Keratinocyte (primary cell): ENCODE measurements around the gene GCH1. TPM values are rescaled to one million over a fixed set of nuclear protein-coding genes. Genes with fewer than 3 reads are reported as not detected.

Experiments used
- DNase-seq: peaks from one replicate; pipeline ENCODE4 v3.0.0-alpha.2; 2011; ENCODE audit warnings: low read depth, missing footprints, low spot score
- FAIRE-seq: peaks from 2 replicates; lab custom pipeline; 2011; peaks lifted over from hg19 to GRCh38; lab: Jason Lieb, UNC
- H2AFZ ChIP-seq: 2 replicates; pipeline ENCODE4 v1.6.0; 2012; ENCODE audit warnings: low read length, control low read depth, inconsistent platforms; ENCODE audit not compliant: control insufficient read depth
- H3K27ac ChIP-seq: 2 replicates; pipeline ENCODE4 v1.5.1; 2011; ENCODE audit warnings: low read length; ENCODE audit not compliant: control insufficient read depth, insufficient read depth
- H3K27me3 ChIP-seq: 3 replicates; pipeline ENCODE4 v1.6.0; 2011; ENCODE audit warnings: low read length; ENCODE audit not compliant: control insufficient read depth, insufficient read depth; ENCODE audit errors: extremely low read depth
- H3K36me3 ChIP-seq, 2 experiments: 2 replicates in 1 of 2; 3 replicates in 1 of 2; pipeline ENCODE4 v1.5.1; 2011; ENCODE audit warnings: low read length in 2 of 2, mild to moderate bottlenecking in 1 of 2; ENCODE audit not compliant: control insufficient read depth in 2 of 2, insufficient read depth in 2 of 2; ENCODE audit errors: extremely low read depth in 1 of 2
- H3K4me1 ChIP-seq: 3 replicates; pipeline ENCODE4 v1.5.1; 2011; ENCODE audit warnings: low read length; ENCODE audit not compliant: control insufficient read depth, insufficient read depth; ENCODE audit errors: extremely low read depth
- H3K4me2 ChIP-seq: 3 replicates; pipeline ENCODE4 v1.6.0; 2011; ENCODE audit warnings: low read depth, low read length; ENCODE audit not compliant: control insufficient read depth, insufficient read depth; ENCODE audit errors: extremely low read depth
- H3K4me3 ChIP-seq, 3 experiments: fragments of 200-600 bp in 1 of 3; sonication (generic) in 1 of 3; 2 replicates in 2 of 3; 3 replicates in 1 of 3; pipeline ENCODE4 v1.5.1; 2011 to 2016; ENCODE audit warnings: low read length in 3 of 3, mild to moderate bottlenecking in 3 of 3, control low read depth in 2 of 3, inconsistent platforms in 1 of 3, low read depth in 1 of 3, mixed read lengths in 1 of 3, mixed run types in 1 of 3, moderate library complexity in 1 of 3; ENCODE audit not compliant: control insufficient read depth in 2 of 3, insufficient read depth in 2 of 3; ENCODE audit errors: extremely low read depth in 1 of 3
- H3K79me2 ChIP-seq: 2 replicates; pipeline ENCODE4 v1.6.0; 2012; ENCODE audit warnings: low read length; ENCODE audit not compliant: control insufficient read depth, insufficient read depth
- H3K9ac ChIP-seq: 3 replicates; pipeline ENCODE4 v1.6.0; 2011; ENCODE audit warnings: low read length; ENCODE audit not compliant: control insufficient read depth, insufficient read depth; ENCODE audit errors: extremely low read depth
- H3K9me1 ChIP-seq: 3 replicates; pipeline ENCODE4 v1.6.0; 2011; ENCODE audit warnings: low read length; ENCODE audit not compliant: control insufficient read depth, insufficient read depth; ENCODE audit errors: extremely low read depth
- H3K9me3 ChIP-seq: 2 replicates; pipeline ENCODE4 v1.5.1; 2012; ENCODE audit warnings: low read depth, low read length; ENCODE audit not compliant: control insufficient read depth
- H4K20me1 ChIP-seq: 3 replicates; pipeline ENCODE4 v1.6.0; 2011; ENCODE audit warnings: low read length; ENCODE audit not compliant: control insufficient read depth, insufficient read depth; ENCODE audit errors: extremely low read depth
- CTCF ChIP-seq, 3 experiments: IDR thresholded peaks in 1 of 3; conservative IDR thresholded peaks in 1 of 3; optimal IDR thresholded peaks in 1 of 3; 2 replicates in 2 of 3; 3 replicates in 1 of 3; pipeline versions ENCODE3 to v1.5.1; 2011; ENCODE audit warnings: low read length in 3 of 3, mild to moderate bottlenecking in 3 of 3, moderate library complexity in 2 of 3, control low read depth in 1 of 3, inconsistent platforms in 1 of 3; ENCODE audit not compliant: insufficient read depth in 2 of 3; ENCODE audit errors: extremely low read depth in 1 of 3
- EZH2 ChIP-seq: IDR thresholded peaks from one replicate; pipeline ENCODE4 v1.6.1; 2012; ENCODE audit warnings: inconsistent platforms, mild to moderate bottlenecking, low read length, moderate library complexity
- dilution Hi-C: fragments of 300-500 bp; cut with MboI; formaldehyde crosslinking; loops from one replicate; pipeline ENCODE4 v1.7.0; 2020; ENCODE audit warnings: low sequenced_read_pairs; ENCODE audit not compliant: extremely low pct_ligation_motif_present
- polyA plus RNA-seq, 5 experiments: library from polyadenylated mRNA; depleted of rRNA in 3 of 5; stranded (reverse) in 3 of 5; stranded (forward) in 1 of 5; unstranded in 1 of 5; fragments of >200 nt; gene quantifications; 1 replicate in 1 of 5; 2 replicates in 3 of 5; 3 replicates in 1 of 5; pipeline versions ENCODE4 v1.2.1 to v1.2.3, GENCODE V29; 2011 to 2012; ENCODE audit warnings: missing spikeins in 2 of 5, low read depth in 1 of 5, low replicate concordance in 1 of 5

Gene GCH1
- polyA plus RNA-seq, 1 donor (not counting 4 experiments of a cell fraction or from before 2014, with no cell fraction given), result 3.4 TPM

- Histone ChIP-seq H3K27ac (no peak overlapping the region), H3K9me3 (no peaks in the 10 kb centered on the region), H3K9me1 (no peaks in the 10 kb centered on the region), H2AFZ (no peak overlapping the region), H3K79me2 (no peaks in the 10 kb centered on the region), H3K36me3 (no peaks in the 10 kb centered on the region), H3K4me2 (peak overlapping the region; percentile 87), H3K27me3 (no peaks in the 10 kb centered on the region), H3K4me3 (peak overlapping the region in 2 of 3 experiments; percentile 12 to 60), H3K9ac (no peak overlapping the region), H4K20me1 (no peaks in the 10 kb centered on the region), H3K4me1 (peaks cover 21% of the 10 kb centered on the region)
- TF ChIP-seq CTCF (optimal IDR thresholded peaks at IDR 0.05 in 1 of 3, IDR thresholded peaks at IDR 0.05 in 1 of 3, conservative IDR thresholded peaks at IDR 0.05 in 1 of 3; ENCODE audit: extremely low read depth in 1 of 3, insufficient read depth in 2 of 3, low read length in 3 of 3) (no peak), EZH2 (no peak)
- peak; percentile 19 for DNase-seq
- FAIRE-seq, result no peak
- dilution Hi-C loops, result no loop called here
Measured at GRCh38 chr14:54804538-54805041, 98.0 kb downstream of the GCH1 start.

- no peaks in the 10 kb centered on the region for H3K36me3 ChIP-seq
- H4K20me1 ChIP-seq, result no peaks in the 10 kb centered on the region
- DNase-seq, result no peak
- no peaks in the 10 kb centered on the region for H3K9me1 ChIP-seq
- dilution Hi-C loops, result no loop called here
- H3K27me3 ChIP-seq, result no peaks in the 10 kb centered on the region
- no peak overlapping the region for H3K9ac ChIP-seq
- H3K27ac ChIP-seq, result no peak overlapping the region
- no peaks in the 10 kb centered on the region for H3K9me3 ChIP-seq
- peaks cover 21% of the 10 kb centered on the region for H3K4me1 ChIP-seq
- no peak for FAIRE-seq
- H3K4me2 ChIP-seq, result peak overlapping the region; percentile 87
- TF ChIP-seq EZH2 (no peak), CTCF (optimal IDR thresholded peaks at IDR 0.05 in 1 of 3, IDR thresholded peaks at IDR 0.05 in 1 of 3, conservative IDR thresholded peaks at IDR 0.05 in 1 of 3; ENCODE audit: extremely low read depth in 1 of 3, insufficient read depth in 2 of 3, low read length in 3 of 3) (peak in 1 of 3 experiments; percentile 12)
- H3K79me2 ChIP-seq, result no peaks in the 10 kb centered on the region
- H3K4me3 ChIP-seq, result no peak overlapping the region
- H2AFZ ChIP-seq, result no peak overlapping the region
Measured at GRCh38 chr14:54803926-54804537, 98.6 kb downstream of the GCH1 start.
